Right atrium auricular region (tissue), 2 donors: ENCODE measurements around the gene JAZF1. TPM values are rescaled to one million over a fixed set of nuclear protein-coding genes. Genes with fewer than 3 reads are reported as not detected.

Experiments used
- DNase-seq: peaks from one replicate; pipeline ENCODE4 v3.0.0-alpha.2; 2019; ENCODE audit warnings: low spot score
- H3K27ac ChIP-seq, 2 donors: fragments of 200-600 bp; sonication (generic); 1 replicate in 1 of 2; 2 replicates in 1 of 2; pipeline ENCODE4 v1.5.1; 2016 to 2019
- H3K27me3 ChIP-seq, 2 donors: fragments of 200-600 bp; sonication (generic); one replicate each; pipeline versions ENCODE4 v1.5.1 to v1.6.0; 2017 to 2019
- H3K36me3 ChIP-seq: fragments of 200-600 bp; sonication (generic); one replicate; pipeline ENCODE4 v1.5.1; 2016
- H3K4me1 ChIP-seq, 2 donors: fragments of 200-600 bp; sonication (generic); one replicate each; pipeline versions ENCODE4 v1.5.1 to v1.6.0; 2017 to 2019
- H3K4me3 ChIP-seq, 2 donors: fragments of 200-600 bp; sonication (generic); 1 replicate in 1 of 2; 2 replicates in 1 of 2; pipeline ENCODE4 v1.5.1; 2017 to 2019; ENCODE audit warnings: mild to moderate bottlenecking in 1 of 2, moderate library complexity in 1 of 2
- H3K9me3 ChIP-seq, 2 donors: fragments of 200-600 bp; sonication (generic); one replicate each; pipeline ENCODE4 v1.5.1; 2019
- CTCF ChIP-seq, 2 donors: fragments of 200-600 bp; sonication (generic); IDR thresholded peaks; one replicate each; pipeline ENCODE4 v1.5.1; 2019; ENCODE audit warnings: antibody characterized with exemption in 2 of 2
- total RNA-seq, 2 donors: library from RNA; depleted of rRNA; stranded (reverse); fragments of >200 nt; gene quantifications; one replicate each; pipeline ENCODE4 v1.1.0, GENCODE V29; 2016

JAZF1 gene
- total RNA-seq, 2 donors from 2014 or later: 13.2 to 18.5 TPM

- Histone ChIP-seq H3K36me3 (no peaks in the 10 kb centered on the region), H3K9me3 (no peaks in the 10 kb centered on the region), H3K27ac (no peak overlapping the region), H3K4me3 (no peak overlapping the region), H3K27me3 (no peaks in the 10 kb centered on the region), H3K4me1 (no peaks in the 10 kb centered on the region)
- DNase-seq: no peak
- no peak for TF ChIP-seq CTCF (IDR thresholded peaks at IDR 0.05)
These were observed 226.8 kb downstream of the JAZF1 start for GRCh38 chr7:27953777-27954176.

- H3K36me3 ChIP-seq: no peaks in the 10 kb centered on the region
- no peak for TF ChIP-seq CTCF (IDR thresholded peaks at IDR 0.05)
These were observed 227.2 kb downstream of the JAZF1 start for GRCh38 chr7:27953361-27953760.

GRCh38 chr7:27952456-27953285 lies 227.9 kb downstream of the JAZF1 start:
- Histone ChIP-seq H3K36me3 (no peaks in the 10 kb centered on the region), H3K27ac (no peak overlapping the region), H3K4me1 (no peaks in the 10 kb centered on the region), H3K27me3 (no peaks in the 10 kb centered on the region), H3K9me3 (no peaks in the 10 kb centered on the region), H3K4me3 (no peak overlapping the region)
- TF ChIP-seq CTCF (IDR thresholded peaks at IDR 0.05): no peak
- DNase-seq: no peak

More at GRCh38 chr7:27953361-27953760, 227.2 kb downstream of the JAZF1 start:
- Histone ChIP-seq H3K4me3 (no peak overlapping the region), H3K9me3 (no peaks in the 10 kb centered on the region), H3K27me3 (no peaks in the 10 kb centered on the region), H3K27ac (no peak overlapping the region), H3K4me1 (no peaks in the 10 kb centered on the region)
- DNase-seq: no peak

GRCh38 chr7:27950123-27950522 lies 230.5 kb downstream of the JAZF1 start:
- H3K4me3 ChIP-seq: no peak overlapping the region
- H3K9me3 ChIP-seq: no peaks in the 10 kb centered on the region
- H3K36me3 ChIP-seq: no peaks in the 10 kb centered on the region
- DNase-seq: no peak
- TF ChIP-seq CTCF (IDR thresholded peaks at IDR 0.05): no peak
- no peak overlapping the region for H3K27ac ChIP-seq
- H3K27me3 ChIP-seq: no peaks in the 10 kb centered on the region
- H3K4me1 ChIP-seq: peaks cover 0 to under 1% of the 10 kb centered on the region in 2 donors

GRCh38 chr7:27948861-27949260 lies 231.7 kb downstream of the JAZF1 start:
- H3K4me1 ChIP-seq: peaks cover 0 to 10% of the 10 kb centered on the region in 2 donors
- no peaks in the 10 kb centered on the region for H3K9me3 ChIP-seq
- no peak for DNase-seq

More at GRCh38 chr7:27948861-27949260, 231.7 kb downstream of the JAZF1 start:
- no peak for TF ChIP-seq CTCF (IDR thresholded peaks at IDR 0.05)
- Histone ChIP-seq H3K27me3 (no peaks in the 10 kb centered on the region), H3K36me3 (no peaks in the 10 kb centered on the region), H3K4me3 (no peak overlapping the region), H3K27ac (no peak overlapping the region)
